K562 (cell line): ENCODE data around the gene XPO6. TPM values are rescaled to one million over a fixed set of nuclear protein-coding genes. Genes with fewer than 3 reads are reported as not detected.

Experiments used
- C11orf30 ChIP-seq: fragments of 450-650 bp; IDR thresholded peaks from 2 replicates; pipeline ENCODE4 v1.6.1; 2016; ENCODE audit warnings: low read depth, mild to moderate bottlenecking
- CBX1 ChIP-seq: sonication (generic); IDR thresholded peaks from 2 replicates; pipeline ENCODE4 v1.6.1; 2016; ENCODE audit warnings: antibody characterized with exemption, low read depth, mild to moderate bottlenecking
- CHD4 ChIP-seq: fragments of 200-600 bp; sonication (generic); IDR thresholded peaks from 3 replicates; pipeline ENCODE4 v1.6.1; 2012; ENCODE audit warnings: low read depth, mild to moderate bottlenecking, mixed read lengths, low read length, inconsistent platforms; ENCODE audit not compliant: insufficient read depth, insufficient replicate concordance, poor library complexity, severe bottlenecking
- ERF ChIP-seq: fragments of 450-650 bp; formaldehyde crosslinking; IDR thresholded peaks from 2 replicates; pipeline ENCODE4 v1.4.0; 2020; ENCODE audit warnings: mild to moderate bottlenecking, mixed read lengths
- MECOM ChIP-seq: fragments of 250-450 bp; sonication (Bioruptor Pico); IDR thresholded peaks from 2 replicates; pipeline ENCODE4 v1.8.0; 2022; ENCODE audit warnings: inconsistent platforms
- MXI1 ChIP-seq: IDR thresholded peaks from 2 replicates; pipeline ENCODE4 v1.6.1; 2011; ENCODE audit warnings: low read depth, mild to moderate bottlenecking, improper control_type of control experiment, low read length
- OTX1 ChIP-seq: fragments of 450-650 bp; formaldehyde crosslinking; IDR thresholded peaks from 2 replicates; pipeline ENCODE4 v1.4.0; 2022; ENCODE audit warnings: mild to moderate bottlenecking
- POLR3G ChIP-seq: IDR thresholded peaks from 2 replicates; pipeline ENCODE4 v1.6.1; 2011; ENCODE audit not compliant: insufficient read length, insufficient replicate concordance; ENCODE audit errors: extremely low read depth
- SMAD4 ChIP-seq: fragments of 250-450 bp; sonication (Bioruptor Pico); conservative IDR thresholded peaks from 2 replicates; pipeline ENCODE4 v1.8.0; 2021; ENCODE audit warnings: inconsistent platforms, mild to moderate bottlenecking, moderate library complexity
- SREBF2 ChIP-seq: sonication (generic); formaldehyde crosslinking; IDR thresholded peaks from 2 replicates; pipeline ENCODE4 v1.4.0; 2020; ENCODE audit warnings: mild to moderate bottlenecking, missing genetic modification reagents
- TBL1XR1 ChIP-seq, 2 experiments: IDR thresholded peaks; 2 replicates each; pipeline ENCODE4 v1.6.1; 2012; ENCODE audit warnings: improper control_type of control experiment in 2 of 2, low read length in 2 of 2, mild to moderate bottlenecking in 1 of 2
- TSC22D4 ChIP-seq: fragments of 450-650 bp; IDR thresholded peaks from 2 replicates; pipeline ENCODE4 v1.6.1; 2016; ENCODE audit warnings: missing genetic modification characterization, missing biosample characterization, control low read depth
- ZBED1 ChIP-seq: IDR thresholded peaks from 2 replicates; pipeline ENCODE4 v1.6.1; 2014
- ZBTB17 ChIP-seq: fragments of 450-650 bp; formaldehyde crosslinking; IDR thresholded peaks from 2 replicates; pipeline ENCODE4 v1.4.0; 2020; ENCODE audit warnings: mild to moderate bottlenecking
- ZNF133 ChIP-seq: fragments of 250-450 bp; sonication (Bioruptor Pico); IDR thresholded peaks from 2 replicates; pipeline ENCODE4 v1.4.0; 2020; ENCODE audit warnings: mild to moderate bottlenecking
- ZNF174 ChIP-seq: fragments of 250-450 bp; sonication (Bioruptor Pico); IDR thresholded peaks from 2 replicates; pipeline ENCODE4 v1.4.0; 2020; ENCODE audit warnings: mild to moderate bottlenecking
- ZNF175 ChIP-seq: fragments of 200-800 bp; sonication (Bioruptor generic); IDR thresholded peaks from 2 replicates; pipeline ENCODE4 v1.6.1; 2016; ENCODE audit warnings: low read depth, mild to moderate bottlenecking, missing genetic modification characterization, missing compliant biosample characterization
- ZNF184 ChIP-seq: sonication (generic); formaldehyde crosslinking; IDR thresholded peaks from 2 replicates; pipeline ENCODE4 v1.5.0; 2020; ENCODE audit warnings: missing genetic modification reagents
- ZNF644 ChIP-seq: fragments of 200-800 bp; sonication (Bioruptor generic); IDR thresholded peaks from 2 replicates; pipeline ENCODE4 v1.6.1; 2016; ENCODE audit warnings: low read depth, missing genetic modification characterization, missing compliant biosample characterization
- ZSCAN29 ChIP-seq: fragments of 450-650 bp; IDR thresholded peaks from 2 replicates; pipeline ENCODE4 v1.6.1; 2017
- polyA plus RNA-seq, 8 experiments: library from polyadenylated mRNA; depleted of rRNA in 4 of 8; stranded (reverse) in 5 of 8; unstranded in 3 of 8; fragments of >200 nt; fragmentation: Nextera tagmentation in 2 of 8; fragmentation: Illumina TruSeq in 1 of 8; extraction: Ambion mirVana in 2 of 8; extraction: Trizol in 1 of 8; gene quantifications; 2 replicates each; pipeline versions ENCODE4 v1.2.1 to v1.2.3, GENCODE V29; 2011 to 2014; ENCODE audit warnings: inconsistent platforms in 1 of 8, missing spikeins in 1 of 8
- total RNA-seq, 7 experiments: library from RNA; depleted of rRNA in 6 of 7; stranded (reverse); fragments of >200 nt in 6 of 7; fragmentation: Illumina TruSeq in 2 of 7; extraction: Trizol in 2 of 7; gene quantifications; 2 replicates each; pipeline versions ENCODE4 v1.2.1 to v1.2.3, GENCODE V29; 2011 to 2021; ENCODE audit warnings: low replicate concordance in 1 of 7
- TF ChIP-seq, protein P1 (sequence below): IDR thresholded peaks from 2 replicates; pipeline ENCODE4 v1.6.1; 2012; ENCODE audit warnings: low read depth, low read length, improper control_type of control experiment, borderline replicate concordance
- TF ChIP-seq, protein P2 (sequence below): fragments of 450-650 bp; IDR thresholded peaks from 2 replicates; pipeline ENCODE4 v1.6.1; 2014; ENCODE audit warnings: low read depth, mild to moderate bottlenecking, moderate library complexity, borderline replicate concordance
- TF ChIP-seq, protein P3 (sequence below): fragments of 250-450 bp; sonication (Bioruptor Pico); IDR thresholded peaks from 2 replicates; pipeline ENCODE4 v1.5.1; 2021; ENCODE audit warnings: mild to moderate bottlenecking
- TF ChIP-seq, protein P4 (sequence below): sonication (generic); formaldehyde crosslinking; IDR thresholded peaks from 2 replicates; pipeline ENCODE4 v1.5.0; 2020; ENCODE audit warnings: missing genetic modification reagents

XPO6 gene
- total and polyA plus RNA-seq, 9 of the 15 experiments (the other 6 are each of a cell fraction or from before 2014, with no cell fraction given), result 11.2 to 196 (median 119) TPM

DNA sequence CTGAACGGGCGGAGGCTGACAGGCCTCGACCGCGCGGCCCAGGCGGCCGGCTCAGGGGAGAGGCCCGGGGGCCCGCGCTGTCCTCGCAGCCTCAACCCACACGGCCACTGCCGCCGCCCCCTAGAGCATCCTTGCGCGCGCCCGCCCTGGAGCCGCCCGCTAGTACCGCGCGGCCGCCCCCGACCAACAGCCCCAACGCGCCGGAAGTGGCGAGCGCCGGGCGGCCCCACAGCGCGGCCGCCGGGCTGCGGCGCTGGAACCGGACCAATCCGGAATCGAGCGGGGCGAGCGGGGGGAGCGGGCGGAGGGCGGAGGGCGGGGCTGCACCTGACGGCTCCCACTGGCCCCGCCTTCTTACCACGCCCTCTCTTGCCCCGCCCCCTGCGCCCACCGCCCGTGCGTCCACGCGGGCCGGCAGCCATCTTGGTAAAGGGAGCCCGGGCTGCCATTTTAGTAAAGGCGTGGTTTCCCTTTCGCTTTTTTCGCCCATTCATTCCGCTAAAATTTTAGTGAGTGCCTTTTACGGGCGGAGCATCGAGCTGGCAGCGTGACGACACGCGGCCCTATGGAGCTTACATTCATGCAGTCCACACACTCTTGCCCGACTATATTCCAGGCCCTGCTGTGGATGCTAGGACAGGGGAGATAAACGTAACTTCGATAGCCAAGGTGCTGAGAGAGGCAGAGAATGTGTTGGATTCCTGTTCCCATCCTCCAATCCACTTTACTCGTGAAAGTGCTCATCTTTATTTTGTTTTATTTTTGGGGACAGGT lies at the start of gene XPO6 (continued):
- no peak for TF ChIP-seq MECOM (CRISPR knock-in tag)
- peak; percentile 78; the same call in 1 of the 2 replicates for TF ChIP-seq MXI1
- no peak for TF ChIP-seq CHD4
- no peak; a peak in 1 of 4 replicates for TF ChIP-seq TBL1XR1 (IDR thresholded peaks at IDR 0.05; ENCODE audit: low read length in 2 of 2)
- TF ChIP-seq, protein P1, sequence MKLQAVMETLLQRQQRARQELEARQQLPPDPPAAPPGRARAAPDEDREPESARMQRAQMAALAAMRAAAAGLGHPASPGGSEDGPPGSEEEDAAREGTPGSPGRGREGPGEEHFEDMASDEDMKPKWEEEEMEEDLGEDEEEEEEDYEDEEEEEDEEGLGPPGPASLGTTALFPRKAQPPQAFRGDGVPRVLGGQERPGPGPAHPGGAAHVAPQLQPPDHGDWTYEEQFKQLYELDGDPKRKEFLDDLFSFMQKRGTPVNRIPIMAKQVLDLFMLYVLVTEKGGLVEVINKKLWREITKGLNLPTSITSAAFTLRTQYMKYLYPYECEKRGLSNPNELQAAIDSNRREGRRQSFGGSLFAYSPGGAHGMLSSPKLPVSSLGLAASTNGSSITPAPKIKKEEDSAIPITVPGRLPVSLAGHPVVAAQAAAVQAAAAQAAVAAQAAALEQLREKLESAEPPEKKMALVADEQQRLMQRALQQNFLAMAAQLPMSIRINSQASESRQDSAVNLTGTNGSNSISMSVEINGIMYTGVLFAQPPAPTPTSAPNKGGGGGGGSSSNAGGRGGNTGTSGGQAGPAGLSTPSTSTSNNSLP, result no peak
- no peak for TF ChIP-seq POLR3G
- TF ChIP-seq, protein P2, sequence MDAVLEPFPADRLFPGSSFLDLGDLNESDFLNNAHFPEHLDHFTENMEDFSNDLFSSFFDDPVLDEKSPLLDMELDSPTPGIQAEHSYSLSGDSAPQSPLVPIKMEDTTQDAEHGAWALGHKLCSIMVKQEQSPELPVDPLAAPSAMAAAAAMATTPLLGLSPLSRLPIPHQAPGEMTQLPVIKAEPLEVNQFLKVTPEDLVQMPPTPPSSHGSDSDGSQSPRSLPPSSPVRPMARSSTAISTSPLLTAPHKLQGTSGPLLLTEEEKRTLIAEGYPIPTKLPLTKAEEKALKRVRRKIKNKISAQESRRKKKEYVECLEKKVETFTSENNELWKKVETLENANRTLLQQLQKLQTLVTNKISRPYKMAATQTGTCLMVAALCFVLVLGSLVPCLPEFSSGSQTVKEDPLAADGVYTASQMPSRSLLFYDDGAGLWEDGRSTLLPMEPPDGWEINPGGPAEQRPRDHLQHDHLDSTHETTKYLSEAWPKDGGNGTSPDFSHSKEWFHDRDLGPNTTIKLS, result peak; percentile 93
- peak; percentile 37; the same call in 1 of the 2 replicates for TF ChIP-seq SMAD4
- peak; percentile 95 for TF ChIP-seq ZNF644 (tag)
- peak; percentile 56; the same call in 1 of the 2 replicates for TF ChIP-seq ZNF175 (CRISPR knock-in tag)
- no peak for TF ChIP-seq ZBED1
- no peak for TF ChIP-seq SREBF2 (CRISPR knock-in tag)
- no peak for TF ChIP-seq ZSCAN29
- TF ChIP-seq ZNF133, result no peak
- TF ChIP-seq ZNF174, result no peak
- no peak for TF ChIP-seq TSC22D4 (tag)
- no peak for TF ChIP-seq ZNF184
- TF ChIP-seq C11orf30, result no peak
- TF ChIP-seq, protein P3, sequence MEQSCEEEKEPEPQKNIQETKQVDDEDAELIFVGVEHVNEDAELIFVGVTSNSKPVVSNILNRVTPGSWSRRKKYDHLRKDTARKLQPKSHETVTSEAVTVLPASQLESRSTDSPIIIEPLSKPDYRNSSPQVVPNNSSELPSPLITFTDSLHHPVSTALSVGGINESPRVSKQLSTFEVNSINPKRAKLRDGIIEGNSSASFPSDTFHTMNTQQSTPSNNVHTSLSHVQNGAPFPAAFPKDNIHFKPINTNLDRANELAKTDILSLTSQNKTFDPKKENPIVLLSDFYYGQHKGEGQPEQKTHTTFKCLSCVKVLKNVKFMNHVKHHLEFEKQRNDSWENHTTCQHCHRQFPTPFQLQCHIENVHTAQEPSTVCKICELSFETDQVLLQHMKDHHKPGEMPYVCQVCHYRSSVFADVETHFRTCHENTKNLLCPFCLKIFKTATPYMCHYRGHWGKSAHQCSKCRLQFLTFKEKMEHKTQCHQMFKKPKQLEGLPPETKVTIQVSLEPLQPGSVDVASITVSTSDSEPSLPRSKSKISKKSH, result no peak
- no peak for TF ChIP-seq OTX1
- 0 out of 2 replicates have a peak, but pooled peaks have one; percentile 18 for TF ChIP-seq CBX1
- no peak for TF ChIP-seq ZBTB17 (CRISPR knock-in tag)
- TF ChIP-seq, protein P4, sequence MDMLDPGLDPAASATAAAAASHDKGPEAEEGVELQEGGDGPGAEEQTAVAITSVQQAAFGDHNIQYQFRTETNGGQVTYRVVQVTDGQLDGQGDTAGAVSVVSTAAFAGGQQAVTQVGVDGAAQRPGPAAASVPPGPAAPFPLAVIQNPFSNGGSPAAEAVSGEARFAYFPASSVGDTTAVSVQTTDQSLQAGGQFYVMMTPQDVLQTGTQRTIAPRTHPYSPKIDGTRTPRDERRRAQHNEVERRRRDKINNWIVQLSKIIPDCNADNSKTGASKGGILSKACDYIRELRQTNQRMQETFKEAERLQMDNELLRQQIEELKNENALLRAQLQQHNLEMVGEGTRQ (CRISPR knock-in tag), result 0 out of 2 replicates have a peak, but pooled peaks have one; percentile 52
- no peak; the same call in 1 of the 2 replicates for TF ChIP-seq ERF (CRISPR knock-in tag)
